Activated naive CD8-positive, alpha-beta T cell treated with anti-CD3 and anti-CD28 coated beads for 36 hours (primary cell): ENCODE measurements around the gene BARX2. TPM values are rescaled to one million over a fixed set of nuclear protein-coding genes. Genes with fewer than 3 reads are reported as not detected.

ENCODE experiments used
- DNase-seq: peaks from one replicate; pipeline ENCODE4 v3.0.0; 2021
- H3K27ac Mint-ChIP-seq: one replicate; pipeline ENCODE4 v1.8.0; 2022; ENCODE audit warnings: mild to moderate bottlenecking, moderate library complexity, mixed read lengths
- H3K27me3 Mint-ChIP-seq: one replicate; pipeline ENCODE4 v1.8.0; 2022; ENCODE audit warnings: mild to moderate bottlenecking, mixed read lengths
- H3K36me3 Mint-ChIP-seq: one replicate; pipeline ENCODE4 v1.8.0; 2021; ENCODE audit warnings: mild to moderate bottlenecking, mixed read lengths
- H3K4me1 Mint-ChIP-seq: one replicate; pipeline ENCODE4 v1.8.0; 2021; ENCODE audit warnings: mixed read lengths
- H3K4me3 Mint-ChIP-seq: one replicate; pipeline ENCODE4 v1.8.0; 2022; ENCODE audit warnings: mild to moderate bottlenecking, moderate library complexity, mixed read lengths
- H3K9me3 Mint-ChIP-seq: one replicate; pipeline ENCODE4 v1.8.0; 2022; ENCODE audit warnings: mixed read lengths
- total RNA-seq, 2 experiments: library from RNA; stranded (reverse); gene quantifications; one replicate each; pipeline ENCODE4 v1.2.3, GENCODE V29; 2021

The BARX2 gene
- total RNA-seq, 2 experiments from 2014 or later: 0.12 TPM; not detected in 1

GRCh38 chr11:129384415-129384814, 8.8 kb downstream of the BARX2 start:
- H3K27me3 Mint-ChIP-seq: peaks cover 41% of the 10 kb centered on the region
- H3K4me3 Mint-ChIP-seq: no peak overlapping the region
- no peaks in the 10 kb centered on the region for H3K36me3 Mint-ChIP-seq
- no peak overlapping the region for H3K27ac Mint-ChIP-seq
- H3K4me1 Mint-ChIP-seq: no peaks in the 10 kb centered on the region
- no peaks in the 10 kb centered on the region for H3K9me3 Mint-ChIP-seq
- no peak for DNase-seq

- H3K4me3 Mint-ChIP-seq: no peak overlapping the region
- H3K4me1 Mint-ChIP-seq: no peaks in the 10 kb centered on the region
- H3K9me3 Mint-ChIP-seq: no peaks in the 10 kb centered on the region
- DNase-seq: no peak
- no peaks in the 10 kb centered on the region for H3K36me3 Mint-ChIP-seq
- H3K27ac Mint-ChIP-seq: no peak overlapping the region
- peaks cover 39% of the 10 kb centered on the region for H3K27me3 Mint-ChIP-seq
Observed at GRCh38 chr11:129385801-129386200, 10.2 kb downstream of the BARX2 start.

- H3K4me3 Mint-ChIP-seq: no peak overlapping the region
- no peak overlapping the region for H3K27ac Mint-ChIP-seq
- no peaks in the 10 kb centered on the region for H3K36me3 Mint-ChIP-seq
- DNase-seq: no peak
- no peaks in the 10 kb centered on the region for H3K9me3 Mint-ChIP-seq
- H3K4me1 Mint-ChIP-seq: no peaks in the 10 kb centered on the region
- peaks cover 42% of the 10 kb centered on the region for H3K27me3 Mint-ChIP-seq
Observed at GRCh38 chr11:129386795-129387397, 11.2 kb downstream of the BARX2 start.

GRCh38 chr11:129387434-129387833, 11.8 kb downstream of the BARX2 start:
- Mint-ChIP-seq H3K27ac (no peak overlapping the region), H3K4me3 (no peak overlapping the region), H3K36me3 (no peaks in the 10 kb centered on the region), H3K9me3 (no peaks in the 10 kb centered on the region), H3K4me1 (no peaks in the 10 kb centered on the region), H3K27me3 (peaks cover 47% of the 10 kb centered on the region)
- DNase-seq: no peak

- Mint-ChIP-seq H3K27ac (no peak overlapping the region), H3K9me3 (no peaks in the 10 kb centered on the region), H3K4me3 (no peak overlapping the region), H3K36me3 (no peaks in the 10 kb centered on the region), H3K27me3 (peaks cover 47% of the 10 kb centered on the region), H3K4me1 (no peaks in the 10 kb centered on the region)
- no peak for DNase-seq
Observed at GRCh38 chr11:129388824-129389223, 13.2 kb downstream of the BARX2 start.

- Mint-ChIP-seq H3K4me1 (no peaks in the 10 kb centered on the region), H3K27me3 (peaks cover 42% of the 10 kb centered on the region), H3K27ac (no peak overlapping the region), H3K36me3 (no peaks in the 10 kb centered on the region), H3K9me3 (no peaks in the 10 kb centered on the region), H3K4me3 (no peak overlapping the region)
- DNase-seq: no peak
Observed at GRCh38 chr11:129390303-129390821, 14.7 kb downstream of the BARX2 start.

- no peak for DNase-seq
- peaks cover 51% of the 10 kb centered on the region for H3K27me3 Mint-ChIP-seq
- H3K4me1 Mint-ChIP-seq: no peaks in the 10 kb centered on the region
- no peaks in the 10 kb centered on the region for H3K9me3 Mint-ChIP-seq
- H3K36me3 Mint-ChIP-seq: no peaks in the 10 kb centered on the region
- H3K4me3 Mint-ChIP-seq: no peak overlapping the region
- H3K27ac Mint-ChIP-seq: no peak overlapping the region
Observed at GRCh38 chr11:129391360-129391759, 15.7 kb downstream of the BARX2 start.

- Mint-ChIP-seq H3K9me3 (no peaks in the 10 kb centered on the region), H3K4me3 (no peak overlapping the region), H3K4me1 (no peaks in the 10 kb centered on the region), H3K27ac (no peak overlapping the region), H3K27me3 (peaks cover 55% of the 10 kb centered on the region), H3K36me3 (no peaks in the 10 kb centered on the region)
- DNase-seq: no peak
Observed at GRCh38 chr11:129391821-129392220, 16.2 kb downstream of the BARX2 start.

GRCh38 chr11:129392995-129393394, 17.3 kb downstream of the BARX2 start:
- Mint-ChIP-seq H3K27me3 (peaks cover 54% of the 10 kb centered on the region), H3K36me3 (no peaks in the 10 kb centered on the region), H3K4me1 (no peaks in the 10 kb centered on the region), H3K9me3 (no peaks in the 10 kb centered on the region), H3K4me3 (no peak overlapping the region), H3K27ac (no peak overlapping the region)
- DNase-seq: no peak

- H3K9me3 Mint-ChIP-seq: no peaks in the 10 kb centered on the region
- DNase-seq: no peak
- no peak overlapping the region for H3K4me3 Mint-ChIP-seq
- no peaks in the 10 kb centered on the region for H3K4me1 Mint-ChIP-seq
- H3K36me3 Mint-ChIP-seq: no peaks in the 10 kb centered on the region
- peaks cover 49% of the 10 kb centered on the region for H3K27me3 Mint-ChIP-seq
- no peak overlapping the region for H3K27ac Mint-ChIP-seq
Observed at GRCh38 chr11:129394709-129395108, 19.1 kb downstream of the BARX2 start.

- no peak for DNase-seq
Observed at GRCh38 chr11:129395432-129395831, 19.8 kb downstream of the BARX2 start.

GRCh38 chr11:129395883-129396282, 20.2 kb downstream of the BARX2 start:
- Mint-ChIP-seq H3K36me3 (no peaks in the 10 kb centered on the region), H3K27me3 (peaks cover 41% of the 10 kb centered on the region), H3K9me3 (no peaks in the 10 kb centered on the region), H3K4me1 (no peaks in the 10 kb centered on the region), H3K27ac (no peak overlapping the region), H3K4me3 (no peak overlapping the region)
- no peak for DNase-seq

More at GRCh38 chr11:129395432-129395831, 19.8 kb downstream of the BARX2 start:
- no peaks in the 10 kb centered on the region for H3K36me3 Mint-ChIP-seq
- no peak overlapping the region for H3K4me3 Mint-ChIP-seq
- H3K27me3 Mint-ChIP-seq: peaks cover 43% of the 10 kb centered on the region
- no peaks in the 10 kb centered on the region for H3K9me3 Mint-ChIP-seq
- H3K27ac Mint-ChIP-seq: no peak overlapping the region
- no peaks in the 10 kb centered on the region for H3K4me1 Mint-ChIP-seq

- H3K27ac Mint-ChIP-seq: no peak overlapping the region
- no peaks in the 10 kb centered on the region for H3K4me1 Mint-ChIP-seq
- H3K4me3 Mint-ChIP-seq: no peak overlapping the region
- no peaks in the 10 kb centered on the region for H3K36me3 Mint-ChIP-seq
- DNase-seq: no peak
- peaks cover 35% of the 10 kb centered on the region for H3K27me3 Mint-ChIP-seq
- no peaks in the 10 kb centered on the region for H3K9me3 Mint-ChIP-seq
Observed at GRCh38 chr11:129396454-129396853, 20.8 kb downstream of the BARX2 start.

GRCh38 chr11:129402206-129403171, 26.8 kb downstream of the BARX2 start:
- Mint-ChIP-seq H3K27me3 (peaks cover 10% of the 10 kb centered on the region), H3K4me1 (no peaks in the 10 kb centered on the region), H3K36me3 (no peaks in the 10 kb centered on the region), H3K4me3 (no peak overlapping the region), H3K27ac (no peak overlapping the region), H3K9me3 (no peaks in the 10 kb centered on the region)
- no peak for DNase-seq

- Mint-ChIP-seq H3K9me3 (no peaks in the 10 kb centered on the region), H3K27ac (no peak overlapping the region)
Observed at GRCh38 chr11:129404731-129405130, 29.1 kb downstream of the BARX2 start.

More at GRCh38 chr11:129404731-129405130, 29.1 kb downstream of the BARX2 start:
- peaks cover 3% of the 10 kb centered on the region for H3K4me1 Mint-ChIP-seq
- DNase-seq: no peak
- H3K36me3 Mint-ChIP-seq: no peaks in the 10 kb centered on the region
- H3K4me3 Mint-ChIP-seq: no peak overlapping the region
- peaks cover 15% of the 10 kb centered on the region for H3K27me3 Mint-ChIP-seq
